Measurements from ENCODE around the gene SH3GL1.

Gene SH3GL1

DNA sequence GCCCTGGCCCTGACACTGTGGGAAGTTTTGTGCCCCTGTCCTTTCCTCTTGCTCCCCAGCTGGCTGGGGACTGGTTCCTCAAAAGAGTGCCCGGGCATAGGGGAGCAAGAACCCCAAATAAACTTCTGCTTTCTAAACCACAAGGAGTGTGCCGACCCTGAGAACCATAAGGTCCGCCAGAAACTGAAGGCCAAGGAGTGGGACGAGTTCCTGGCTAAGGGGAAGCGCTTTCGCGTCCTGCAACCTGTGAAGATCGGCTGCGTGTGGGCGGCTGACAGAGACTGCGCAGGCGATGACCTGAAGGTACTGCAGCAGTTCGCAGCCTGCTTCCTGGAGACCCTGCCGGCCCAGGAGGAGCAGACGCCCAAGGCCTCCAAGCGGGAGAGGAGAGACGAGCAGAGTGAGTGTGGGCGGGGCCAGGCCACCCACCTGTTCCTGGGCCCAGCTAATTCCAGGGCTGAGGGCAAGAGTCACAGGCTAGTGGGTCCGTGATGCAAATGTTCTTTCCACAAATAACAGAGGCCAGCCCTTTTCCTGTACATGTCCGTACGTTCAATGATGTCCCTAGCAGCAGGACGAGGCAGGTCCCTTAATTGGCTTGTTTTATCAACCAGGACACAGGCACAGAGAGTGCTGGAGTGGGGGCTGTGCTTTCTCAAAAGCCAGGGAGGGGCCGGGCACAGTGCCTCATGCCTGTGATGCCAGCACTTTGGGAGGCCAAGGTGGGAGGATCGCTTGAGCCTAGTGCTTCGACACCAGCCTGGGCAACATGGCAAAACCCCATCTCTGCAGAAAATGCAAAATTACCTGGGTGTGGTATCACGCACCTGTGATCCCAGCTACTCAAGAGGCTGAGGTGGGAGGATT lies 31.7 kb upstream of the SH3GL1 start:
- peak; percentile 17 to 69 for DNase-seq

DNA sequence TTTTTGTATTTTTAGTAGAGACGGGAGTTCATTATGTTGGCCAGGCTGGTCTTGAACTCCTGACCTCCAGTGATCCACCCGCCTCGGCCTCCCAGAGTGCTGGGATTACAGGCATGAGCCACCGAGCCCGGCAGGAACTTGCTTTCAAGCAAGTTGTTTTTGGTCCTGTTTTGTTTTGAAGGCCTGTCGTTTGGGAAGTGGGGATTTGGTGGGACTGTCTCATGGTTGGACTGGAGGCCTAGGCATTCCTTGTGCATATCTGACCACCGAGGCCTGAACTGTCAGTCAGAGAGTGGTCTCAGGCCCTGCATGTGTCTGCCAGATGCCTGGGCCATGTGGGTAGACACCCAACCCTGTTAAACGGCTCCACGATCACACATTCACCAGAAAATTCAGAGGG lies 30.9 kb upstream of the SH3GL1 start:
- DNase-seq = no peak

DNA sequence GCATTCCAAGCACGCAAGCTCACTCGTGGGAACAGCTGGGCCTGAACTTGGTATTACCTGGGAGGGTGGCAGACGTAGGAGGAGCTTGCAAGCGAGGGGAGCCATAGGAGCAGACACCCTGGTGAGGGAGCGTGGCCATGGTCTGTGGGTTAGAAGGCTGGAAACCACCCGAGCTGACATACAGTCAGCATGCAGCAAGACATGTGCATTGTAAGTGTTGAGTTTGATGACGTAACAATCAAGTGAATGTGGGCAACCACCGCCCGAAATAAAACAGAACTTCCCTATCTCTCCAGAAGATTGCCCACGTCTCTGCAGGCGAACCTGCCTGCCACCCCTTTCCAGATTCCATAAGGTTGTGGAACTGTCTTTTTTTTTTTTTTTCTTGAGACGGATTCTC lies 30.4 kb upstream of the SH3GL1 start:
- DNase-seq = peak; percentile 21 to 37

DNA sequence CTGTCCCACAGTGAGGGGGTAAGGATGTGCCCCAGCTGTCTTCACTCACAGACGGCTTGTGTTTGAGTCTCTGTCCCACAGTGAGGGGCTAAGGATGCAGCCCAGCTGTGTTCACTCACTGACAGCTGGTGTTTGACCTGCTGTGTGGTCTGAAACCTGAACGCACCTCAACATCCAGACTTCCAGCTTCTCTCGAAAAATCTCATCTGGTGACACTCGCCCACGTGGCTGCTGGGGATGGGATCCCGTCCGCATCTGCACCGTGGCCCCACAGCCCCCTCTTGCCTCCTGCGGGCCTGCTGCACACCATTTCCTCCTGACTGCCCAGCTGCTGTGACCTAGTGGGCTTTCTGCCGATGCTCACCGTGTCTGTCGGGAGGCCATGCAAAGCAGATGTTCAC lies 29.4 kb upstream of the SH3GL1 start:
- DNase-seq = no peak

DNA sequence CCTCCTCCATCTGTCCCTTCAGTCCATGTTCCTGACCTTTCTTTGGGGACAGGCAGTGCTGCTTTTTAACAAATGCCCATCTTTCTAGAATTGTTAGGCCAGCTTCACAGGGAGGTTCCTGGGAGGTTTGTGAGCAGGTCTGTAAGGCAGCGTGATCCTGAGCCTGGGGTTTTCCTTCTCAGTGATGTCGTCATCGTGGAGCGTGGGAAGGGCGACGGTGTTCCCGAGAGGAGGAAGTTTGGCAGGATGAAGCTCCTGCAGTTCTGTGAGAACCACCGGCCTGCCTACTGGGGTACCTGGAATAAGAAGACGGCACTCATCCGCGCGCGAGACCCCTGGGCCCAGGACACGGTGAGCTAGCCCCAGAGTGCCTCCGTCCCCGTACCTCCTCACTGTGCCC lies 28.9 kb upstream of the SH3GL1 start:
- no peak for DNase-seq

DNA sequence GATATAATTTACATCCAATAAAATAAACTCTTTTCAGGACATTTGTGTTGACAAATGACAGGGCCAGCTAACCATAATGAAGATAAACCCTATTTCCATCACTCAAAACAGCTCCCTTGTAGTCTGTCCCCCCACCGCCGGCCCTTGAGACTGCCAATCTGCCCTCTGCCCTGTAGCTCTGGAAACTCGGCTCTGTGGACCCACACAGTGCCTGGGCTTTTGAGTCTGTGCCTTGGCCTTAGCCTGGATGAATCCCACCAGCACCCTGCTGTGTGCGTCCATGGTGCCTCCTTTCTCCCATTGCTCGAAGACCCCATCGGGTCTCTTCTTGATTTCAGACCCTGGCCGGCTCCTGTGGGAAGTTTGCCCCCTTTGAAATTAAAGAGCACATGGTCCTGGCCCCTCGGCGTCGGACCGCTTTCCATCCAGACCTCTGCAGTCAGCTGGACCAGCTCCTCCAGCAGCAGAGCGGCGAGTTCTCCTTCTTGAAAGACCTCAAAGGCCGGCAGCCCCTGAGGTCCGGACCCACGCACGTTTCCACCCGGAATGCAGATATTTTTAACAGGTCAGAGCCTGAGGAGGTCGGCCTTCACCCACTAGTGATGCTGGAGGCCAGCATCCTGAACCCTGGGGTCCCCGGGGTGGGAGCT lies 28.1 kb upstream of the SH3GL1 start:
- no peak for DNase-seq

DNA sequence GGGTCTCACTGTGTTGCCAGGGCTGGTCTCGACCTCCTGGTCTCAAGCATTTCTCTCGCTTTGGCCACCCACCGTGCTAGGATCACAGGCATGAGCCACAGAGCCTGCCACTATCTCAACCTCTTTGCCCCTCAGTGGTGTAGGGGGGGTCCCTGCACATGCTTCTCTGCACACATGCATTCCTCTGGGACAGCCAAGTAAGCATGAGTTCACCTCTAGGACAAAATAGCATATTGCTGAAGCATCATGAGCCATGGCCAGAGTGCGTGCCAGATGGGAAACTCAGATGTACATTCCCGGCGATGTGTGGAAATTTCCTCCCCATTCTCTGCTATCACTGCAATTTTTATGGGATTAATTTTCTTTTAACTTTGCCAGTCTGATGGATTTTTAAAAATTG lies 25.2 kb upstream of the SH3GL1 start:
- no peak for DNase-seq

DNA sequence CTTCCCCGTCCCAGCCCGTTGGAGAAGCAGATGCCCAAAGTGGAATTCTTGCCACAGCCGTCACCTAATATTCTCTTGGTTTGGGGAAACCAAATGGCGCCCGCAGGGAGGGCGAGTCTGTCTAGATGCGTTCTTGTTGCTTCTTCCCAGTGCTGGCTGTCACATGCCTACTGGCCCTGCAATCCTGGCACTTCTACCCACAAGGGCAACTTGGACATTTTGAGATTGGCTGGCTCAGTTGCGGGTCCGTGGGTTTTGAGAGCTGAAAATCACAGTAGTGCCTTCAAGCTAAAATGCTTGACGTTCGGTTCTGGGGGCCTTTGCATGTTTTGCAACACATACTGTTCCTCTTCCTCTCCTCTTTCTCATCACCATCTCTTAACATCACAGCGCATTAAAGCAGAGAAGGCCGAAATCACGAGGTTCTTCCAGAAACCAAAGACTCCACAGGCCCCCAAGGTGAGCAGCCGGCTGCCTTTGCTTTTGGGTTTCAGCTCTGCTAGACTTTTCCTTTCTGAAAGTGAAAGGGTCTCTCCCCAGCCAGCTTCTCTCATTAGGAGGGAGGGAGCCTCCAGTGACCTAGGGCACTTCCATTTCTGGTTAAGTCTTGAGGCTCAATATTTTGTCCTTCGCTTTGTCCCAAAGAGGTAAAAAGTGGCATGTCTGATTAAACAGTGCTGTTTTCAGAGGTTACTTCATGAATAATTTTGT lies 23.2 kb upstream of the SH3GL1 start:
- no peak for DNase-seq

DNA sequence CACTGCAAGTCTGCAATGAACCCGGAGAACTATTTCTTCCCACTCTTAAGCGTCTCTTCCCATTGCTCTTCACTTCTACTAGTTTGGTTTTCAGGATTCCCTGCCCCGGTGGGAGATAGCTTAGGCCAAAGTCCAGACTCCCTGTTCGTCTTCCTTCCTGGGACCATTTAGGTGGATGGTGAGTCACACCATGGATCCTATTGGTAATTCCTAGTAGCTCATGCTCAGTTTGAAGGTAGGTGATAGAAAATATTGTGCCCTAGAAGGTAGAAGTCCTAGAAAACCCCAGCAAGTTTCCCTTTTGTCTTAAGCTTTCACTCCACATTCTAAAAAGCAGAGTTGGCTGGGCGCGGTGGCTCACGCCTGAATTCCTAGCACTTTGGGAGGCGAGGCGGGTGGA lies 15.9 kb upstream of the SH3GL1 start:
- DNase-seq = peak in 1 of 2 donors; percentile 1

DNA sequence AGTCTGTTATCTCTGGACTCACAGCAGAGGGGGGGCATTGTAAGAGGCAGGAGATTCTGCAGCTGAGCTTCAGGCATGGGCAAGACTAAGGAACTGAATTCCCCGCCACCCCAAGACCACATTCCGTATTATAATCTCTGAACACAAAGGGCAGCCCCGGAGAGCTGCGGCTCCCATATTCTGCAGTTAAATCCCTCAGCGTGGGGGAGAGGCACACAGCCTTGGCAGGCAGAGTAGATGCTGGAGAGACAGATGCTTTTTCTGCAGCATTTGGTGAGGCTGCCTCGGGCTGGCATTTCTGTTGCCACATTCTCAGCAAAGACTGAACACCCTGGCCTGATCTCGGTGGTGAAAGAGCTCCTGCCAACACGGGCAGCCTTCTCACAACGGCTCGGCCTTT lies 15.0 kb upstream of the SH3GL1 start:
- no peak for DNase-seq

DNA sequence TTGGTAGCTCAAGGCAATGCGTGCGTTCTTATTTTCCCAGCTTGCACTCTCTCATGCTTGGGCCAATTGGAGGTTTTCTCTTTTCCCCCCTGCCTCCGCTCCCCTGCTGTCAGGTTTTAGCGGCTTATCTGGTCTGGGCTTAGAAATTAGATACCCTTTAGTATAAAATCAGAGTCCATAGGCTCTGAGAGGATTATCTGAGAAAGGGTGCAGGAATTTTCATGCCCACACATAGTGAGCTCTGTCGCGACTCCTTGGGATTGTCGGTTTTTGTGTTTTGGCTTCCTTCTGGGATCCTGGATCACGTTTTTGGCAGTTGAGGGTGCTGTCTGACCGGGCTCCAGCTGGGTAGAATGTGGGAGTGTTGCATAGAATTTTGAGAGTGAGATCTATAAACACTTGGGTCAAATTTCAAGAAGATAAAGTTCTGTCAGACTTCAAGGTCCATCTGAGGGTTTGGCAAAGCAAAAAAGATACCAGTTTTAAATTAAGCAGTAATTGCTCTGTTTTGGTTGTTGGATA lies 14.5 kb upstream of the SH3GL1 start:
- no peak for DNase-seq

DNA sequence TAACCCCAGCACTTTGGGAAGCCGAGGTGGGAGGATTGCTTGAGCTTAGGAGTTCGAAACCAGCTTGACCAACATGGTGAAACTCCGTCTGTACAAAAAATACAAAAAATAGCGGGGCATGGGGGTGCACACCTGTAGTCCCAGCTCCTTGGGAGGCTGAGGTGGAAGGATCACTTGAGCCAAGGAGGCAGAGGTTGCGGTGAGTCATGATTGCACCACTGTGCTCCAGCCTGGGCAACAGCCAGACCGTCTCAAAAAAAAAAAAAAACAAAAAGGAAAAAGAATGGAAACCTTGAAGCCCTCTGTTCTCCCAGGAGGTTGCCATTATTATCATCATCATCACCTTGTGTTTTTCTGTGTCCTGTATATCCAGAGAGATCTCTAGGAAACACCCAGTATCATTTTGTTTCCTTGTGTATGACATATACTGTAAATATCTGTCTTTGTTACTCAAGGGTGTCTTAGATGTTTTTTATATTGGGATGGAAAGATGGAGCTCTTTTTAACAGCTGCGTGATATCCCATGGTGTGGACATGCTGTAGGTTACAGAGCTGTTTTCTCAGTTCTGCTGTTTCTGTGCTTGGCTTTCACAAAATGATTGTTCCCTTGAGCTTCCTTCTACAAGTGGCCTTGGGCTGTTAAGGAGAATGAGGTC lies 13.9 kb upstream of the SH3GL1 start:
- DNase-seq = no peak

DNA sequence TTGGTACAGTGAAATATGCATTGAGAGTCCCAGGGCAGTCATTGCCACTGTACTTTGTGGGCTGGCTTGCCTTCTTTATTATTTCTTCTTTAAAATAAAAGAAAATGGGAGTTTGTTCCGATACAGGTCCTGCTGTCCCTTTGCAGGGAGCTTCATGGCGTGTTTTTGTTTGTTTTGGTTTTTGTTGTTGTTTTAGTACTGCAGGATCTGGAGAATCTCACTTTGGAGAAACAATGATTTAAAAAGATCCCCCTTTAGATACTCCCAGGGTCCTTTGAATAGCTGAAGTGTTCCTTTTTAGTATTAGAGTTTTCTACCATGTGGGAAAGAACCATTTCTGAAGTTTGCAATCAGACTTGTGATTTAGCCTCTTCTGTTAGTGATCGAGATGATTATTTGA lies 13.2 kb upstream of the SH3GL1 start:
- no peak for DNase-seq

DNA sequence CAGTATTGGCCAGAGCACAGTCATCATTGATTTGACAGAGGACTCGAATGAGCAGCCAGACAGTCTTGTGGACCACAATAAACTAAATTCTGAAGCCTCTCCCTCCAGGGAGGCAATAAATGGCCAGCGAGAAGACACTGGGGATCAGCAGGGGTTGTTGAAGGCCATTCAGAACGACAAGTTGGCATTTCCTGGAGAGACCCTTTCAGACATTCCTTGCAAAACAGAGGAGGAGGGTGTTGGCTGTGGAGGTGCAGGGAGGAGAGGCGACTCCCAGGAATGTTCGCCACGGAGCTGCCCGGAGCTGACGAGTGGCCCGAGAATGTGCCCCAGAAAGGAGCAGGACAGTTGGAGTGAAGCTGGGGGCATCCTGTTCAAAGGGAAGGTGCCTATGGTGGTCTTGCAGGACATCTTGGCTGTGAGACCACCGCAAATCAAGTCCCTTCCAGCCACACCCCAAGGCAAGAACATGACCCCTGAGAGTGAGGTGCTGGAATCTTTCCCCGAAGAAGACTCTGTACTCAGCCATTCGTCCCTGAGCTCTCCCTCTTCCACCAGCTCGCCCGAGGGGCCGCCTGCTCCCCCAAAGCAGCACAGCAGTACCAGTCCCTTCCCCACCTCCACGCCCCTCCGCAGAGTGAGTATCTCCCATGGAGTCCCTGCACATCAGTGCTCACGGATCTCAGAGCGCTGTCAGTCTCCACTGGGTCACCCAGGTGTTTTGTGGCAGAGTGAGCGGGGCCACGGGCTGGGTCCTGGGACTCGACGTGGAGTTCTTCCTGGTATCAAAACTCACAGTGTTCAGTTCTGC lies 9.0 kb upstream of the SH3GL1 start:
- no peak for DNase-seq

DNA sequence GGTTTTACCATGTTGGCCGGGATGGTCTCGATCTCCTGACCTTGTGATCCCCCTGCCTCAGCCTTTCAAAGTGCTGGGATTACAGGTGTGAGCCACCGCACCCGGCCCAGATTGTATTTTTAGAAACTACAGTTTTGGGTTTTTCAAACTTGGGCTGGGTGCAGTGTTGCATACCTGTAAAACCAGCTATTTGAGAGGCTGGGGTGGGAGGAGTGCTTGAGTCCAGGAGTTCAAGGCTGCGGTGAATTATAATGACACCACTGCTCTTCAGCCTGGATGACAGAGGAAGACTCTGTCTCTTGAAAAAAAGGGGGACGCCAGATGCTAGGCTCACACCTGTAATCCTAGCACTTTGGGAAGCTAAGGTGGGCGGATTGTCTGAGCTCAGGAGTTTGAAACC lies 6.3 kb upstream of the SH3GL1 start:
- DNase-seq = no peak

DNA sequence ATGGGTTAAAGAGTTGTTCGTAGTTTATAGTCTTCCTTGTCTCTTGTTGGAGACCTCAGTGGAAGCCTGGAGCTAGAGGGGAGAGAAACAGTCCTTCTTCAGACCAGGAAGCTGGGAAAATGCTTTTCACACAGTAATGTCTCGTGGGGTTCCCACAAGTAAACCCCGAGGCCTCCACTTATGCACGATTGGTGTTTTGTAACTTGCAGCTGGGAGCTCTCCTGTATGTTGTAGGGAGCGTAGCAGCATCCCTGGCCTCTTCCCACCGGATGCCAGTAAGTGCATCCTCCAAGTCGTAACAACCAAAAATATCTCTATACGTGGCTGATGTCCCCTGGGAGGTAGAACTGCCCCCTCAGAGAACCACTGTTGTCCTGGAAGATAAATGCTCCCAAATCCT lies 5.6 kb upstream of the SH3GL1 start:
- DNase-seq = no peak

DNA sequence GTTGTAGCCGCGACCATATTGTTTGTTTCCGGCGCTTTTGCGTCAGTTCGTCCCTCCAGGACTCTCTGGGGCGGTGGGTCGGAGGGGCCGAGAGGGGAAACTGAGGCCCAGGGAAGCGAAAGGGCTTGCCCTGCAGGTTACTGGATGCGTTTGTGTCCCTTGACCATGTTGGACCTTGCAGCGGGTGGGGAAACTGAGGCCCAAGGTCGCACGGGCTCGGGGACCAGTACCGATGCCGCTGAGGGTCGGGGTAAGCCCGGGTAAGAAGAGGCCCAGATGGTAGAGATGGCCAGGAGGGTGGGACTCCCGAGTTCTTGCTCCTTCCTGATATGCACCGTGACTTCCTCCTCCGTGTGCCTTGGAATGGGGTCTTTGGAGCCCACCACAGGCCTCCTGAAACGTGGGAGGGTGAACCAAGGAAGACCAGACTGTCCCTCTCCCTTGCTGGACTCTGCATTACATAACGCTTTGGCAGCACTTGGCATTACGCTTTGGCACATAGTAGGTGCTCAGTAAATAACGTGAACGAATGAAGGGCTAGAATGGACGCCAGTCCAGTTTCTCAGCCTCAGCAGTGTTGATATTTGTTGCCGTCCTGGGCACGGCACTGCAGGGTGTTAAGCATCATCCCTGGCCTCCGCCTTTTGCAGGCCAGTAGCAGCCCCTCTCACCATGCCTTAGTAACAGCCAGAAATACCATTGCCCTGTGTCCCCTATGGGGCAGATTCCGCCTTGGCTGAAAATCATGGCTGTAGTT lies 2.8 kb upstream of the SH3GL1 start:
- no peak for DNase-seq

DNA sequence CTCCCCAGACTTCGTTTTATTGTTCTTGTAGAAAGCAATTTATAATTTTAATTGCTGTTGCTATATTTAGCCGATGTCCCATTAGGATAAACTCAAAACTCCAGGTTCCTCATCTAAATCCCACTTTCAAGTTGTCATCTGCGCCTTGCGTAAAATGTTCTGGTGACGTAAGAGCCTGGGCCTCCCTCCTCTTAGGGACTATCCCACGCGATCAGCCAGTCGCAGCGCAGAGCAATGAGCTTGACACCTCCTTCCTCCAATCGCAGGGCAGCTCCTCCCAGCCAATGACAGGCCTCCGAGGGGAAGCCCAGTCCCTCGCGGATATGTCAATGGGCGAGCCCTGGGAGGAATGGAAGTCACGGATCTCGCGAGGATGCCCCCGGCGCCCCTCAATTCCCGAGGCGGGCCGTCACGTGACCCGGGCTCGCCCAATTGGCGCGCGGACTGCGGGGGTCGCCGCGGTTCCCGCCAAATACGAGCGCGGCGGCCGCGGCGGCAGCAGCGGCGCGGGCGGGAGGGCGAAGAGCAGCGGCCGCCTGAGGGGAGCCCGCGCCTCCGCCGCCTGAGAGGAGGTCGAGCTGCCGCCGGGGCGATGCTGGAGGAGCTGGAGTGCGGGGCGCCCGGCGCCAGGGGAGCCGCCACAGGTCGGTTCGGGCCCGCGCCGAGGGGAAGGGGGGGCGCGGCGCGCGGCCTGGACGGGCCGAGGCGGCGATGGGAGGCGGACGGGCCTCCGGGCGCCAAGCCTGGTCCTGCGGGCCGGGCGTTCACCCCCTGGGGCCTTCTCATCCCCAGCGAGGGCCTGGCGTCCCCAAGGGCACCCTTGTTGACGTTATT lies 2.0 kb upstream of the SH3GL1 start, which contains the start of gene CHAF1A:
Gene CHAF1A, plus strand, starts transcription at position 470 of the 834 bp plus-strand sequence. Its CDS starts 123 bp downstream, at position 593.
- peak; percentile 92 to 99 for DNase-seq

DNA sequence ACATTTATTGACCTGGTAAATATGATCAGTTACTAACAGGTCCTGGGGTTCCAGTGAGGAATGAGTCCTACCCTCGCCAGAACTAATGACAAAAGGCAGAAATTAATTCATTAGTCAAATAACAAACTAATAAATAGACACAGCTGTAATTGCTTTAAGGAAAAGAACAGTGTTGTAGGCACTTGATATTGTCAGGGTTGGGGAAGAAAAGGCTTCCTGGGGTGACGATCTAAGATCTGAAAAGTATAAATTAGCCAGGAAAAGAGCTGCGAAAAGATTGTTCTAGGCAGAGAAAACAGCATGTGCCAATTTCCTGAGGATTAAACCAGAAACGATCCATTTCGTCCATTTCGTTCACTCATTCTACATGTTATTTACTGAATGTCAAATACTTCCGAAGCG lies 1.4 kb upstream of the SH3GL1 start:
- no peak for DNase-seq

DNA sequence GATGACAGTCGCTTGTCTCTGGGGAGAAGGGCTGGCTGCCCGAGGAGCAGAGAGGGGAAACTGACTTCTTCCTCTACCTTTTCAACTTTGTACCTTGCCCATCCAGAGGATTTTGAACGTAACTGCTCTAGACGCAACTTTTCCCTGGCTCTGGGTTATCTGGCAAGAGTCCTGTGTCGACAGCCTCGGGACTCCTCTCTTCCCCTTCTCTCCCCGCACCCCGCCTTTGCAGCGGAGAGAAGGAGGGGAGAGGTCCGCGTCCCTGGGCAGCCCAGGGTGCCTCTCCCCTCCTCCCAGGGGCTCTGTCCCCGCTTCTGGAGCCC lies 574 bp downstream of the SH3GL1 start:
- no peak for DNase-seq
